ENCODE measurements around the gene SUPT20HL1. TPM values are rescaled to one million over a fixed set of nuclear protein-coding genes. Genes with fewer than 3 reads are reported as not detected.

The SUPT20HL1 gene
- total RNA-seq, 1 experiment from 2014 or later = not detected

- intact Hi-C loops (cut with micrococcal nuclease; ENCODE audit: unreplicated experiment) = no loop called here
These were observed 38.6 kb upstream of the SUPT20HL1 start for GRCh38 chrX:24321741-24322395.

GRCh38 chrX:24325231-24325630, 35.2 kb upstream of the SUPT20HL1 start:
- CTCF ChIA-PET = no interaction called here

More at GRCh38 chrX:24321741-24322395, 38.6 kb upstream of the SUPT20HL1 start:
- Histone ChIP-seq H3K9me2 (ENCODE audit: insufficient read depth) (no peaks in the 10 kb centered on the region), H2AFZ (no peak overlapping the region), H3F3A (ENCODE audit: insufficient read depth, low read depth) (no peaks in the 10 kb centered on the region), H3K79me2 (ENCODE audit: low read depth) (no peaks in the 10 kb centered on the region), H3K36me3 (ENCODE audit: low read depth) (no peaks in the 10 kb centered on the region), H3K27ac (no peak overlapping the region), H3K27me3 (ENCODE audit: insufficient read depth, low read depth) (no peaks in the 10 kb centered on the region), H3K4me1 (replicated peaks; ENCODE audit: insufficient read depth) (no peaks in the 10 kb centered on the region), H3K9me3 (ENCODE audit: insufficient read depth, low read depth) (no peaks in the 10 kb centered on the region), H4K20me1 (ENCODE audit: insufficient read depth) (no peaks in the 10 kb centered on the region), H3K4me2 (no peak overlapping the region), H3K4me3 (no peak overlapping the region)
- ChIA-PET CTCF (no interaction called here), POLR2A (ENCODE audit: unreplicated experiment) (no interaction called here)
- TF ChIP-seq EZH2 (IDR thresholded peaks at IDR 0.05; ENCODE audit: low read depth) = no peak
- no peak for TF ChIP-seq CTCF (conservative IDR thresholded peaks at IDR 0.05)
- no TSS peak for BruUV-seq (replicated peaks)
- no peak for DNase-seq

GRCh38 chrX:24332878-24333277, 27.6 kb upstream of the SUPT20HL1 start:
- Histone ChIP-seq H3K9me2 (ENCODE audit: insufficient read depth) (no peaks in the 10 kb centered on the region), H3K36me3 (ENCODE audit: low read depth) (no peaks in the 10 kb centered on the region), H4K20me1 (ENCODE audit: insufficient read depth) (no peaks in the 10 kb centered on the region), H3F3A (ENCODE audit: insufficient read depth, low read depth) (no peaks in the 10 kb centered on the region), H3K9me3 (ENCODE audit: insufficient read depth, low read depth) (no peaks in the 10 kb centered on the region), H2AFZ (no peak overlapping the region), H3K27me3 (ENCODE audit: insufficient read depth, low read depth) (no peaks in the 10 kb centered on the region), H3K4me3 (no peak overlapping the region), H3K4me2 (no peak overlapping the region), H3K79me2 (ENCODE audit: low read depth) (no peaks in the 10 kb centered on the region), H3K4me1 (replicated peaks; ENCODE audit: insufficient read depth) (no peaks in the 10 kb centered on the region), H3K27ac (no peak overlapping the region)
- BruUV-seq (replicated peaks) = no TSS peak
- DNase-seq = no peak
- TF ChIP-seq CTCF (conservative IDR thresholded peaks at IDR 0.05) (no peak), EZH2 (IDR thresholded peaks at IDR 0.05; ENCODE audit: low read depth) (no peak)
- ChIA-PET CTCF (no interaction called here), POLR2A (ENCODE audit: unreplicated experiment) (no interaction called here)
- intact Hi-C loops (cut with micrococcal nuclease; ENCODE audit: unreplicated experiment) = no loop called here

More at GRCh38 chrX:24325231-24325630, 35.2 kb upstream of the SUPT20HL1 start:
- H3K27ac ChIP-seq = no peak overlapping the region
- POLR2A ChIA-PET (ENCODE audit: unreplicated experiment) = no interaction called here
- intact Hi-C loops (cut with micrococcal nuclease; ENCODE audit: unreplicated experiment) = no loop called here
- H3F3A ChIP-seq (ENCODE audit: insufficient read depth, low read depth) = no peaks in the 10 kb centered on the region
- no peak for DNase-seq
- TF ChIP-seq EZH2 (IDR thresholded peaks at IDR 0.05; ENCODE audit: low read depth) (no peak), CTCF (conservative IDR thresholded peaks at IDR 0.05) (no peak)
- H3K4me1 ChIP-seq (replicated peaks; ENCODE audit: insufficient read depth) = no peaks in the 10 kb centered on the region
- no peaks in the 10 kb centered on the region for H3K9me3 ChIP-seq (ENCODE audit: insufficient read depth, low read depth)
- no peaks in the 10 kb centered on the region for H3K27me3 ChIP-seq (ENCODE audit: insufficient read depth, low read depth)
- no peak overlapping the region for H3K4me2 ChIP-seq
- H3K4me3 ChIP-seq = no peak overlapping the region
- no peak overlapping the region for H2AFZ ChIP-seq
- H3K36me3 ChIP-seq (ENCODE audit: low read depth) = no peaks in the 10 kb centered on the region
- H3K79me2 ChIP-seq (ENCODE audit: low read depth) = no peaks in the 10 kb centered on the region
- no peaks in the 10 kb centered on the region for H4K20me1 ChIP-seq (ENCODE audit: insufficient read depth)
- no peaks in the 10 kb centered on the region for H3K9me2 ChIP-seq (ENCODE audit: insufficient read depth)
- no TSS peak for BruUV-seq (replicated peaks)

Data from PC-9 (cell line).